GM12874 (cell line): ENCODE measurements around the gene MUS81.

ENCODE experiments used
- TF ChIP-seq, protein P1 (sequence below): IDR thresholded peaks from 2 replicates; pipeline ENCODE4 v1.5.1; 2011; ENCODE audit warnings: low read depth, mild to moderate bottlenecking, control low read depth, low read length, moderate library complexity; ENCODE audit not compliant: insufficient read depth

Gene MUS81

DNA sequence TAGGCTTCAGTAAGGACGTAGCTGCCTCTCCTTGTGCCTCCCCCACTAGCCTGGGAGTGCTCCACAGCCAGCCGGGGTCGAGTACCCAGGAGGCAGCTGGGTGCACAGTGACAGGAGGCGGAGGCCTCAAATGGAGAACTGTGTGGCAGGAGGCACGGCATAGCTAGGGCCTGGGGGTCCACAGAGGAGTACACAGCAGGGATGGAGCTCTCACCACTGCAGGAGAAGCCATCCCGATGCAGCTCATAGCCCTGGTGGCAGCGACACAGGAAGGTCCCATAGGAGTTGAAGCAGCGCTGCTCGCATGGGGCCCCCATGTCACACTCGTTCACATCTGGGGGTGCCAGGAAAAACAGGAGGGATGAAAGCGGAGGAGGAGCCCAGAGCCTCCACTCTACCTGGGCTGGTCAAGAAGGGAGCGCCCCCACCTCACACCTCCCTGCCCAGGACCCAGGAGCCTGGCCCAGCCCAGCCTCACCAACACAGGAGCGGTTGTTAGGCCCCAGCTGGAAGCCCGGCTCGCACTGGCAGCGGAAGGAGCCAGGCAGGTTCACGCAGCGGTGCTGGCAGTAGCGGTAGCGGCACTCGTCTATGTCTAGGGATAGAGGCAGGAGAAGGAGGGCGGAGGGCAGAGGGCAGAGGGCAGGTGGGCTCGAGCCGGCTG is 9.5 kb downstream of the MUS81 start:
- TF ChIP-seq, protein P1, sequence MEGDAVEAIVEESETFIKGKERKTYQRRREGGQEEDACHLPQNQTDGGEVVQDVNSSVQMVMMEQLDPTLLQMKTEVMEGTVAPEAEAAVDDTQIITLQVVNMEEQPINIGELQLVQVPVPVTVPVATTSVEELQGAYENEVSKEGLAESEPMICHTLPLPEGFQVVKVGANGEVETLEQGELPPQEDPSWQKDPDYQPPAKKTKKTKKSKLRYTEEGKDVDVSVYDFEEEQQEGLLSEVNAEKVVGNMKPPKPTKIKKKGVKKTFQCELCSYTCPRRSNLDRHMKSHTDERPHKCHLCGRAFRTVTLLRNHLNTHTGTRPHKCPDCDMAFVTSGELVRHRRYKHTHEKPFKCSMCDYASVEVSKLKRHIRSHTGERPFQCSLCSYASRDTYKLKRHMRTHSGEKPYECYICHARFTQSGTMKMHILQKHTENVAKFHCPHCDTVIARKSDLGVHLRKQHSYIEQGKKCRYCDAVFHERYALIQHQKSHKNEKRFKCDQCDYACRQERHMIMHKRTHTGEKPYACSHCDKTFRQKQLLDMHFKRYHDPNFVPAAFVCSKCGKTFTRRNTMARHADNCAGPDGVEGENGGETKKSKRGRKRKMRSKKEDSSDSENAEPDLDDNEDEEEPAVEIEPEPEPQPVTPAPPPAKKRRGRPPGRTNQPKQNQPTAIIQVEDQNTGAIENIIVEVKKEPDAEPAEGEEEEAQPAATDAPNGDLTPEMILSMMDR: no peak

DNA sequence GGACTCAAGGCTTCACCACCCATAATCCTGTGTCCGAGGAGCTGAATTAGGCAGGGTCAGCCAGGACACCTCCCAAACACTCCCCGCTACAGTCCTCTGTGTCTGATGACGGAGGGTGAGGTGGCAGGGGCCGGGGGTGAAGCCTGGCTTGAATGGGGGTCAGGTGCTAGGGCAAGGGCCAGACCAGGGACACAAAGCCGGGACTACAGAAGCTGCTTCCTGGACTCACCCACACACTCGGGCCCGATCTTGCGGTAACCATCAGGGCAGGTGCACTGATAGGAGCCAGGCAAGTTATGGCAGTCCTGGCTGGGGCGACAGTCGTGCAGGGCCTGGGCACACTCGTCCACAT is 10.1 kb downstream of the MUS81 start:
- TF ChIP-seq, protein P1: no peak

DNA sequence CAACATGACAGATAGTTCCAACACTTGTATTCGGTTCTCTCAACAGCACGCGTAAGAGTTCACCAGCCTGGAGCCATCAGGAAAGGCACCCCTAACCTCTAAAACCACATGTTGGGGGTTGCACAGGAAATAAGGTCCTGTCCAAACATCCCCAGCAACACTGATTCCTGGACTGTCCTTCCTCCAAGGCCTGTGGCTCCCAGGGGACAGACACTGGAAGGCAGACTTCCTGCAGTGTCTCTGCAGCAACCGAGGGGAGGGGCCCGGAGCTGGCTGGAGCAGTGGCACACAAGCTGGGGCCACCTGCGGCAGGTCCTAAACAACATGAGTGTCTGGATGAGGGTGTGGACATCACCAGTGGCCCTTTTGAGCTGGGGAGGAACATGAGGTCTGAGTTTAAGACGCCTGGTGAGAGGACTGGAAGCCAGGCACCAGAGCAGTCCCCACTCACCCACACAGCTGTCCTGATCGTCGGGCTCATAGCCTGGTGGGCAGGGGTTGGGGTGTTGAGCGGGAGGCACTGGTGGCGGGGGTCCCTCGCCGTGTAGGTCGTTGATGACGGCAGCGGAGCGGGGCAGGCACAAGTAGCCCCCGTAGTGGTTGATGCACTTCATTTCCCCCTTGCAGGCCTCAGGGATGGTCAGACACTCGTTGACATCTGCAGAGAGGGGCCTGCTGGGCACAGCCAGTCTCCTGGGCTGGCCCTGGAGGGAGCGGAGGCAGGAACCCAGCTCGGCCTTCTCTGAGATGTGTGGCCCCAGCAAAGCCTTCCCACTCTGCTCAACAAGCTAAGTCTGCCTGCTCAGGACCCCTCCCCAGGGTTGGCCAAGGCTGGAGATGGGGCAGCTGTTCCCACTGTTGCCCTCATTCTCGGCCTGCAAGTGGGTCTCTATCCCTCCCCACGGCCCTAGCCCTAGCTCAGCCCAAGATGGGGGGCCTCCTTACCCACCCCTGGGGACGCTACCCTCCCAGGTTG is 10.8 kb downstream of the MUS81 start:
- TF ChIP-seq, protein P1: no peak

DNA sequence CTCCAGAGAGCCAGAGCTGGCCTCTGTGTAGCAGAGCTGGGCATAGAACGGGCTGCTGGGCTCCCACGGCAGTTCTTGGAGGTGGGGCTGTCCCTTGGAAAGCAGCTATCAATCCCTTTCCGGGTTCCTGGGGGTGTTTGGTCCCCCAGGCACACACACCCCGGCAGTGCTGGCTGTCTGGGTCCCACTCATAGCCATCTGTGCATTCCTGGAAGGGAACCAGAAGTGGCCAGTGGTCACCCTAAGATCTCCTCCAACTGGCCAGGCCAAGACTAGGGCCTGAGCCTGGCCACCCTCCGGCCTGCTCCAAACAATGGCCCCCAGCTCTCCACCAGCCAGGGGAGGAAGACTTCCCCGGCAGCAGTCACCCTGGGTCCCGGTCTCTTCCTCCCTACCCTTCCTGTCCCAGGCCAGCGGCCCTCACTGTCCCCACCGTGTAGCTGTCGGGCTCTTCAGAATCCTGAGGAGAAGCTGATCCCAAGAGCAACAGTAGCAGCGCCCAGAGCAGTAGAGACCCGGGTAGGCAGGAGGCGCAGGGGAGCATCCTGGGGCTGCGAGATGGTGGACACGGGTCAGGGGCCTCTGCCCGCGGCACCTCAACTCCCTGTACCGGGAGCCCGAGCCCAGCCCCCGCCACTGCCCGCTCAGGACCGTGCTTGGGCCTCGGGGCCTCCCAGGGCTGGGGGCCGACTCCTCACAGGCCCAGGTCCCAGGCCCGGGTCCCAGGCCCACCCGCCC is 11.7 kb downstream of the MUS81 start:
- TF ChIP-seq, protein P1: no peak

DNA sequence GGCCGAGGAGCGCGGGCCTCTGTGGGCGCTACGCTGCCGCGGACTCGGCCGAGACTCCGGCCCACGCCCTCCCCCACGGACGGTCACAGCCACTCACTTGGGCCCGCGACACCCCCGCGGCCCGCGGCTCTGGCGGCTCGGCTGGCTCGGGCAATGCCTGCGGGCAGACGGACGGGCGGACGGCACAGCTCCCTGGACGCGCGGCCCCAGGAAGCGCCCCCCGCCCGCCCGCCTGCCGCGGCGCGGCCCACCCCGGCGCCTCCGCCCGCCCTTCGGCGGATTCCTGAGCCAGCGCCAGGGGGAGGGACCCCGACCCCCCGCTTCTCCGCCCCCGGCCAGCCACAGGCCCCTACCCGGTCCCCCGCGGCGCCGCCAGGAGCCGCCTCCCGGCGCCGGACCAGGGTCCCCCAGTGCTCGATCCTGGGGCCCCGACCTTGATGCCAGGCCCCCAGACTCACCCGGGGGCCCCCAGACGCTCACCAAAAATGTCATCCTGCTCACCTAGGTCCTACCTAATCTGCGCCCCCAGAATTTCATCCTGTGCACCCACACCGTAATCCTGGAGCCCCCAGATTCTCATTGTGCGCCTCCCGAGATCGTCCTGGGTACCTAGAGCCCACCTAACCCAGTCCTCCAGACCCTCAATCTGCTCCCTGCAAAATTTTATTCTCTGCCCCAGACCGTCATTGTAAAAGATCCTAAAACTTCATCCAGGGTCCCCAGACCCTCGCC is 12.5 kb downstream of the MUS81 start, which contains the start of gene EFEMP2:
EFEMP2 (minus strand) TSS at position 215 of the 732 bp plus-strand sequence. CDS start 446 bp downstream, outside the sequence.
- TF ChIP-seq, protein P1: no peak

DNA sequence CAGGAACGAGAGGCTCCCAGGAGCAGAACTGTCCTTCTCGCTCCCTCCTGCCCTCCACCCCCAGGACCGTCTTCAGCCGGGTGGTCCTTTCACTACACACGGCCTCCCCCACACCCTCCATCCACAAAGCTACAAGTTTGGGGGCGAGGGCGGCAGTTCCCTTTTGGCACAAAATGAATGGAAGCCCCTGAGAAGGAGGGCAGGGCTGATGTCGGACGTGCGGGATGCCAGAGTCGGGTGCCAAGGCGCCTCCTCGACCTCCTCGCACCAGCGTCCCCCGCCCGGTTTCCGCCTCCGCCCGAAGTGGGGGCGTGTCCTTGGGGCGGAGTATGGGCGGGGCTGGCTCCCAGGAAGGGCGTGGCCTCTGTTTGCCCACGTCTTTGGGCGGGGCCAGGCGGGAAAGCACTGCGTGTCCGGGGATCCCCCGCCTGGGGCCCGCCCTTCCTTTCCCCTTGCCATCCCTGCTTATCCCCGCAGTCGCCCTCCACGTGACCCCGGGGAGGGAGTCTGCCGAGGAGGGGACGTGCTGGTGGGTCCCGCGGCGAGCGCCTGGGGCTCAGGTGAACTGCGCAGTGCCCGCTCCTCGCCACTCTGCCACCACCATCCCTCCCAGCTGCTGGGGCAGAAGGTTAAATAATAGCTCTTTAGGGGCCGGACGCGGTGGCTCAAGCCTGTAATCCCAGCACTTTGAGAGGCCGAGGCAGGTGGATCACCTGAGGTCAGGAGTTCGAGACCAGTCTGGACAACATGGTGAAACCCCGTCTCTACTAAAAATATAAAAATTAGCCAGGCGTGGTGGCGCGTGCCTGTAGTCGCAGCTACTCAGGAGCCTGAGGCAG is 13.3 kb downstream of the MUS81 start:
- TF ChIP-seq, protein P1: no peak
